H1 (cell line): Measurements from ENCODE around the gene METTL14. TPM values are rescaled to one million over a fixed set of nuclear protein-coding genes. Genes with fewer than 3 reads are reported as not detected.

Experiments used
- JUN ChIP-seq: IDR thresholded peaks from 2 replicates; pipeline ENCODE4 v1.6.1; 2011; ENCODE audit warnings: low read depth, mild to moderate bottlenecking, improper control_type of control experiment, low read length
- NRF1 ChIP-seq: IDR thresholded peaks from 2 replicates; pipeline ENCODE4 v1.6.1; 2011; ENCODE audit warnings: mild to moderate bottlenecking, low read depth, low read length, improper control_type of control experiment
- POLR2AphosphoS5 ChIP-seq: IDR thresholded peaks from 2 replicates; pipeline ENCODE4 v1.6.1; 2011; ENCODE audit warnings: low read depth, low read length
- RFX5 ChIP-seq: IDR thresholded peaks from 2 replicates; pipeline ENCODE4 v1.6.1; 2011; ENCODE audit warnings: low read depth, low read length, improper control_type of control experiment, borderline replicate concordance
- SIRT6 ChIP-seq: IDR thresholded peaks from one replicate; pipeline ENCODE4 v1.7.1; 2012; ENCODE audit warnings: low read length, inconsistent platforms
- YY1 ChIP-seq: IDR thresholded peaks from 2 replicates; pipeline ENCODE4 v1.6.1; 2011; ENCODE audit warnings: low read depth, mild to moderate bottlenecking, low read length
- polyA plus RNA-seq, 7 experiments: library from polyadenylated mRNA; depleted of rRNA in 3 of 7; stranded (reverse) in 5 of 7; unstranded in 2 of 7; fragments of >200 nt in 5 of 7; fragments of 200-250 nt in 2 of 7; gene quantifications; 1 replicate in 5 of 7; 2 replicates in 1 of 7; 4 replicates in 1 of 7; pipeline versions ENCODE4 v1.2.1 to v1.2.3, GENCODE V29; 2011 to 2013; ENCODE audit warnings: missing spikeins in 2 of 7, mixed read lengths in 2 of 7
- total RNA-seq: library from RNA; stranded (reverse); fragmentation: NEBNext Ultra II Directional; extraction: Animal tissue kit (Norgen Biotek cat#: 25700); gene quantifications from 2 replicates; pipeline ENCODE4 v1.2.1, GENCODE V29; 2021

Gene METTL14
- total and polyA plus RNA-seq, 2 of the 8 experiments (the other 6 are each of a cell fraction or from before 2014, with no cell fraction given): 8.8 to 57.3 TPM

GRCh38 chr4:118746251-118746919, 61.2 kb downstream of the METTL14 start (continued):
- TF ChIP-seq YY1: no peak
- no peak for TF ChIP-seq JUN
- TF ChIP-seq NRF1: no peak
- TF ChIP-seq POLR2AphosphoS5: no peak
- TF ChIP-seq SIRT6: no peak
- no peak for TF ChIP-seq RFX5
